GM21737 (cell line): ENCODE data around the gene GLIS1.
"Not testable (repeated sequence)": the region's sequence is repeated elsewhere in the genome, so short reads cannot be mapped to it uniquely, and the experiment has no call there.

Experiments used
- ATAC-seq: cut with Tn5 transposase; IDR thresholded peaks from one replicate; pipeline ENCODE4 v1.9.1; 2021; ENCODE audit warnings: mild to moderate bottlenecking, moderate library complexity; ENCODE audit not compliant: unreplicated experiment

GLIS1 gene

GRCh38 chr1:53572065-53572814 is 166.7 kb downstream of the GLIS1 start:
- ATAC-seq, result no peak

GRCh38 chr1:53568540-53568939 is 170.4 kb downstream of the GLIS1 start:
- no peak for ATAC-seq

- no peak for ATAC-seq
Observed at GRCh38 chr1:53567851-53568250, 171.1 kb downstream of the GLIS1 start.

- ATAC-seq, result no peak
Observed at GRCh38 chr1:53567450-53567849, 171.5 kb downstream of the GLIS1 start.

GRCh38 chr1:53563611-53564010 is 175.4 kb downstream of the GLIS1 start:
- ATAC-seq, result no peak

GRCh38 chr1:53562981-53563379 is 176.0 kb downstream of the GLIS1 start:
- ATAC-seq, result no peak

- ATAC-seq, result no peak
Observed at GRCh38 chr1:53562291-53562980, 176.5 kb downstream of the GLIS1 start.

GRCh38 chr1:53561503-53562105 is 177.4 kb downstream of the GLIS1 start:
- ATAC-seq, result no peak

- ATAC-seq, result no peak
Observed at GRCh38 chr1:53560581-53561502, 178.1 kb downstream of the GLIS1 start.

GRCh38 chr1:53559854-53560580 is 178.9 kb downstream of the GLIS1 start:
- ATAC-seq, result no peak

GRCh38 chr1:53559391-53559815 is 179.6 kb downstream of the GLIS1 start:
- ATAC-seq, result no peak

GRCh38 chr1:53558739-53559315 is 180.1 kb downstream of the GLIS1 start:
- ATAC-seq, result no peak

GRCh38 chr1:53557830-53558738 is 180.9 kb downstream of the GLIS1 start:
- no peak for ATAC-seq

GRCh38 chr1:53557369-53557768 is 181.6 kb downstream of the GLIS1 start:
- no peak for ATAC-seq

GRCh38 chr1:53556657-53557227 is 182.2 kb downstream of the GLIS1 start:
- ATAC-seq, result no peak

- not testable (repeated sequence) for ATAC-seq
Observed at GRCh38 chr1:53555620-53556326, 183.2 kb downstream of the GLIS1 start.

GRCh38 chr1:53554592-53555305 is 184.2 kb downstream of the GLIS1 start:
- ATAC-seq, result no peak
